Mesothelial cell of epicardium (in vitro differentiated cells): ENCODE results near the gene SLC26A1. TPM values are rescaled to one million over a fixed set of nuclear protein-coding genes. Genes with fewer than 3 reads are reported as not detected.

Source experiments
- DNase-seq, 2 experiments: peaks; one replicate each; pipeline ENCODE4 v3.0.0; 2021; ENCODE audit warnings: low spot score in 2 of 2; ENCODE audit not compliant: unreplicated experiment in 2 of 2
- H3K27ac Mint-ChIP-seq: 2 replicates; pipeline ENCODE4 v1.8.0; 2021; ENCODE audit warnings: mixed read lengths
- H3K27me3 Mint-ChIP-seq: 2 replicates; pipeline ENCODE4 v1.8.0; 2021; ENCODE audit warnings: low read depth, mixed read lengths
- H3K36me3 Mint-ChIP-seq: 2 replicates; pipeline ENCODE4 v1.8.0; 2021; ENCODE audit warnings: mixed read lengths
- H3K4me1 Mint-ChIP-seq: 2 replicates; pipeline ENCODE4 v1.8.0; 2021; ENCODE audit warnings: mixed read lengths
- H3K4me3 Mint-ChIP-seq: 2 replicates; pipeline ENCODE4 v1.8.0; 2021; ENCODE audit warnings: mild to moderate bottlenecking, moderate library complexity, mixed read lengths
- H3K9me3 Mint-ChIP-seq: 2 replicates; pipeline ENCODE4 v1.8.0; 2021; ENCODE audit warnings: mixed read lengths
- CTCF ChIP-seq: fragments of 200-600 bp; sonication (generic); IDR thresholded peaks from one replicate; pipeline ENCODE4 v1.5.0; 2021; ENCODE audit warnings: antibody characterized with exemption; ENCODE audit not compliant: unreplicated experiment
- total RNA-seq: library from RNA; stranded (reverse); gene quantifications from 3 replicates; pipeline ENCODE4 v1.2.1, GENCODE V29; 2021

SLC26A1 gene
- total RNA-seq, 1 donor from 2014 or later = 0.63 TPM

- Mint-ChIP-seq H3K4me3 (no peak overlapping the region), H3K27me3 (no peaks in the 10 kb centered on the region), H3K9me3 (no peaks in the 10 kb centered on the region), H3K4me1 (peaks cover 11% of the 10 kb centered on the region), H3K36me3 (no peaks in the 10 kb centered on the region), H3K27ac (no peak overlapping the region)
- no peak for DNase-seq
- TF ChIP-seq CTCF = no peak
Measured at GRCh38 chr4:1018147-1019020, 25.2 kb upstream of the SLC26A1 start.

GRCh38 chr4:1017706-1018105 is 24.5 kb upstream of the SLC26A1 start:
- Mint-ChIP-seq H3K9me3 (no peaks in the 10 kb centered on the region), H3K4me1 (peaks cover 11% of the 10 kb centered on the region), H3K36me3 (no peaks in the 10 kb centered on the region), H3K27ac (no peak overlapping the region), H3K27me3 (no peaks in the 10 kb centered on the region), H3K4me3 (no peak overlapping the region)
- no peak for TF ChIP-seq CTCF
- no peak for DNase-seq

GRCh38 chr4:1017211-1017610 is 24.0 kb upstream of the SLC26A1 start:
- Mint-ChIP-seq H3K4me3 (no peak overlapping the region), H3K4me1 (peaks cover 11% of the 10 kb centered on the region), H3K27me3 (no peaks in the 10 kb centered on the region), H3K36me3 (no peaks in the 10 kb centered on the region), H3K27ac (no peak overlapping the region), H3K9me3 (no peaks in the 10 kb centered on the region)
- DNase-seq = no peak
- no peak for TF ChIP-seq CTCF

- no peak for TF ChIP-seq CTCF
- H3K36me3 Mint-ChIP-seq = no peaks in the 10 kb centered on the region
- H3K4me1 Mint-ChIP-seq = peaks cover 11% of the 10 kb centered on the region
- no peak overlapping the region for H3K4me3 Mint-ChIP-seq
- no peak overlapping the region for H3K27ac Mint-ChIP-seq
- no peak for DNase-seq
- no peaks in the 10 kb centered on the region for H3K27me3 Mint-ChIP-seq
- no peaks in the 10 kb centered on the region for H3K9me3 Mint-ChIP-seq
Measured at GRCh38 chr4:1015746-1016145, 22.5 kb upstream of the SLC26A1 start.

- Mint-ChIP-seq H3K36me3 (no peaks in the 10 kb centered on the region), H3K9me3 (no peaks in the 10 kb centered on the region), H3K4me1 (peaks cover 16% of the 10 kb centered on the region), H3K27ac (no peak overlapping the region), H3K4me3 (no peak overlapping the region), H3K27me3 (peaks cover 5% of the 10 kb centered on the region)
- DNase-seq = no peak
- TF ChIP-seq CTCF = no peak
Measured at GRCh38 chr4:1015179-1015578, 22.0 kb upstream of the SLC26A1 start.
